ENCODE measurements around the gene HOXA5.

HOXA5 gene

GRCh38 chr7:27099453-27100370, 43.8 kb downstream of the HOXA5 start:
- in situ Hi-C loops (cut with MboI; ENCODE audit: low sequenced_read_pairs), result no loop called here

GRCh38 chr7:27098578-27099451, 44.7 kb downstream of the HOXA5 start:
- in situ Hi-C loops (cut with MboI; ENCODE audit: low sequenced_read_pairs), result no loop called here

- in situ Hi-C loops (cut with MboI; ENCODE audit: low sequenced_read_pairs), result no loop called here
Observed at GRCh38 chr7:27097686-27098577, 45.5 kb downstream of the HOXA5 start.

- in situ Hi-C loops (cut with MboI; ENCODE audit: low sequenced_read_pairs), result no loop called here
Observed at GRCh38 chr7:27096768-27097514, 46.5 kb downstream of the HOXA5 start.

GRCh38 chr7:27095897-27096767, 47.3 kb downstream of the HOXA5 start, which contains the start of gene HOXA1:
Gene HOXA1, minus strand, starts transcription at chr7:27096000. Its CDS starts 88 bp downstream, at chr7:27095912.
- in situ Hi-C loops (cut with MboI; ENCODE audit: low sequenced_read_pairs), result no loop called here

GRCh38 chr7:27095050-27095896, 48.2 kb downstream of the HOXA5 start:
- in situ Hi-C loops (cut with MboI; ENCODE audit: low sequenced_read_pairs), result no loop called here

GRCh38 chr7:27094304-27095049, 49.0 kb downstream of the HOXA5 start:
- in situ Hi-C loops (cut with MboI; ENCODE audit: low sequenced_read_pairs), result no loop called here

- in situ Hi-C loops (cut with MboI; ENCODE audit: low sequenced_read_pairs), result no loop called here
Observed at GRCh38 chr7:27093184-27093895, 50.1 kb downstream of the HOXA5 start.

GRCh38 chr7:27092819-27093110, 50.7 kb downstream of the HOXA5 start:
- in situ Hi-C loops (cut with MboI; ENCODE audit: low sequenced_read_pairs), result no loop called here

- in situ Hi-C loops (cut with MboI; ENCODE audit: low sequenced_read_pairs), result no loop called here
Observed at GRCh38 chr7:27091941-27092818, 51.3 kb downstream of the HOXA5 start.

GRCh38 chr7:27091105-27091504, 52.4 kb downstream of the HOXA5 start:
- in situ Hi-C loops (cut with MboI; ENCODE audit: low sequenced_read_pairs), result no loop called here

Data from HL-60/S4 treated with retinoic acid at 250 ng/mL for 4 days and 3 days (cell line).